Measurements from ENCODE around the gene NSMCE4A. TPM values are rescaled to one million over a fixed set of nuclear protein-coding genes. Genes with fewer than 3 reads are reported as not detected.

Gene NSMCE4A

DNA sequence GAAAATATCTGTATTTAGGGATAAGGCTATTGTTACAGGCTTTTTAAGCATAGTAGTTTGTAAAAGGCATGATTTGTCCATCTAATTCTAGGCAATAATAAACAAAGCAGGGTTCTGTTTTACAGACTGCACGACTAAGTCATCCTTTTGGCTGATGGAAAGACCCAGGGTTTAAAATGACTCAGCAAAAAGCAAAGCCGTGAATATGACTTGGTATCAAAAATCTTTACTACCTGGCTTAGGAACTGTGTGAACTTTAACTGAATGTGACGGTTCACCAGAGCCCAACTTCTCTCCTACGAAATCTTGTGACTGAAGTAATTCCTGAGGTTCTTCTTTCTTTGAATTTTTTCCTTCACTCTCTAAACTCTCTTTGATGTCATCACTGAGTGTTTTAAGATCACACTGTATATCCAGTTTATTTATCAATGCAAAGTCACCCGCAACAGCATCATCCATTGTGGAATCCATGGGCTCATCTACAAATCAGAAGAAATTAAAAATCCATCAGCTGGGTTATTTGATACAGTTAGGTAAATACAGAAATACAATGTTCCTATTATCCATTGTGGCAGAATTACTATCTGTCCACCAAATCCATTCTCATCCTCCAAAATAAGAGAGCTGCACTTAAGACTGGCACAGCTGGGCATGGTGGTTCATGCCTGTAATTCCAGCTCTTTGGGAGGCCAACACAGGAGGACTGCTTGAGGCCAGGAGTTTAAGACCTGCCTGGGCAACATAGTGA lies 64.2 kb downstream of the NSMCE4A start:
- Histone ChIP-seq H3K56ac (ENCODE audit: low read length) (no peak overlapping the region), H3K4me3 (ENCODE audit: low read length) (no peak overlapping the region), H3K4me2 (ENCODE audit: low read length) (no peak overlapping the region), H3K79me1 (ENCODE audit: low read length) (peaks cover 2% of the 10 kb centered on the region), H3K79me2 (ENCODE audit: control insufficient read depth, insufficient read depth, low read length) (no peaks in the 10 kb centered on the region), H2BK120ac (ENCODE audit: low read depth, low read length) (no peak overlapping the region), H3K27ac (ENCODE audit: low read depth, low read length) (no peak overlapping the region), H2BK15ac (replicated peaks; ENCODE audit: low read depth) (no peak overlapping the region), H3K27me3 (ENCODE audit: insufficient read depth, low read length, poor library complexity) (no peaks in the 10 kb centered on the region), H2BK5ac (ENCODE audit: low read length) (no peak overlapping the region), H3K4me1 (ENCODE audit: control insufficient read depth, low read depth, low read length) (no peaks in the 10 kb centered on the region), H4K8ac (ENCODE audit: low read depth, low read length) (no peak overlapping the region), H3K18ac (ENCODE audit: low read length) (no peak overlapping the region), H3K9ac (ENCODE audit: low read length) (no peak overlapping the region), H3K4ac (ENCODE audit: low read depth, low read length) (no peak overlapping the region), H3K23ac (ENCODE audit: low read length) (no peak overlapping the region), H3K36me3 (ENCODE audit: control insufficient read depth, insufficient read depth, low read length) (peaks cover 2% of the 10 kb centered on the region), H2AK5ac (ENCODE audit: low read length) (no peak overlapping the region), H4K5ac (ENCODE audit: low read length) (peak overlapping the region; percentile 71)
- DNase-seq: no peak
- no CpG with 5 or more reads among the region's 5 CpGs for WGBS (ENCODE audit: extremely low coverage, insufficient coverage, low lambda C conversion rate)

Small RNA genes lying within 50 kb of the gene (small RNA-seq; reads per million reads assigned to genes)
- gene RF02219 (ENCODE audit: insufficient read depth): not detected

Measured in mesendoderm (in vitro differentiated cells).